Activated CD4-positive, alpha-beta memory T cell treated with anti-CD3 and anti-CD28 coated beads, Interleukin-2, amount 10 ng/mL, durations not matched to agents 7 days and 5 days (primary cell): ENCODE measurements around the gene LOXL3. TPM values are rescaled to one million over a fixed set of nuclear protein-coding genes. Genes with fewer than 3 reads are reported as not detected.
A peak's percentile ranks its signal among the peaks of the same experiment; 100 is the strongest.

Experiments used
- CTCF ChIA-PET: fragments of 350-600 bp; sonication (Branson Sonifier 250); formaldehyde crosslinking; loops from one replicate; lab custom pipeline; 2021; ENCODE audit warnings: antibody characterized with exemption, inconsistent platforms; lab: Charles Lee
- POLR2A ChIA-PET: fragments of 350-600 bp; sonication (Branson Sonifier 250); formaldehyde crosslinking; loops from one replicate; lab custom pipeline; 2021; ENCODE audit warnings: antibody characterized with exemption; lab: Charles Lee
- DNase-seq: peaks from one replicate; pipeline ENCODE4 v3.0.0-alpha.2; 2020
- H3K27ac Mint-ChIP-seq: one replicate; pipeline ENCODE4 v1.8.0; 2021; ENCODE audit warnings: mild to moderate bottlenecking, mixed read lengths
- H3K27me3 Mint-ChIP-seq: one replicate; pipeline ENCODE4 v1.8.0; 2021; ENCODE audit warnings: mixed read lengths
- H3K36me3 Mint-ChIP-seq: one replicate; pipeline ENCODE4 v1.8.0; 2021; ENCODE audit warnings: low read depth, mixed read lengths
- H3K4me1 Mint-ChIP-seq: one replicate; pipeline ENCODE4 v1.8.0; 2021; ENCODE audit warnings: mixed read lengths
- H3K4me3 Mint-ChIP-seq: one replicate; pipeline ENCODE4 v1.8.0; 2021; ENCODE audit warnings: mild to moderate bottlenecking, mixed read lengths
- H3K9me3 Mint-ChIP-seq: one replicate; pipeline ENCODE4 v1.8.0; 2021; ENCODE audit warnings: mixed read lengths
- total RNA-seq, 2 experiments: library from RNA; stranded (reverse); gene quantifications; one replicate each; pipeline ENCODE4 v1.2.3, GENCODE V29; 2021

Gene LOXL3
- total RNA-seq, 2 experiments from 2014 or later = 0.60 to 0.70 TPM

- Mint-ChIP-seq H3K4me1 (peaks cover 51% of the 10 kb centered on the region), H3K27me3 (peaks cover 45% of the 10 kb centered on the region), H3K4me3 (peak within 1 kb of the TSS; percentile 80), H3K9me3 (no peaks in the 10 kb centered on the region), H3K36me3 (peaks cover 44% of the 10 kb centered on the region), H3K27ac (peak within 1 kb of the TSS; percentile 77)
- ChIA-PET CTCF (interaction anchor here (0.9 to 1.7 kb wide), 4 partner anchors 16 to 88 kb away, joined by 3 to 7 read pairs (median 4); partner anchors contain the start of genes CCDC142, HTRA2 and TTC31), POLR2A (interaction anchor here (1.0 to 5.7 kb wide), 9 partner anchors 8 to 42 kb away, joined by 3 to 57 read pairs (median 11); partner anchors contain the start of genes AUP1, CCDC142, DQX1 and HTRA2)
- DNase-seq = peak; percentile 47
These were observed 54.3 kb downstream of the LOXL3 start, which contains the start of gene LBX2 for GRCh38 chr2:74499267-74499939. Gene LBX2 (minus strand): TSS chr2:74499603. CDS start chr2:74499537, 66 bp downstream.

GRCh38 chr2:74498500-74499266 lies 55.1 kb downstream of the LOXL3 start:
- Mint-ChIP-seq H3K4me1 (peaks cover 44% of the 10 kb centered on the region), H3K9me3 (no peaks in the 10 kb centered on the region), H3K4me3 (peak overlapping the region; percentile 80), H3K27ac (peak overlapping the region; percentile 77), H3K36me3 (peaks cover 45% of the 10 kb centered on the region), H3K27me3 (peaks cover 45% of the 10 kb centered on the region)
- peak; percentile 60 for DNase-seq
- ChIA-PET POLR2A (interaction anchor here (0.8 to 5.7 kb wide), 12 partner anchors 8 to 57 kb away, joined by 3 to 57 read pairs (median 6); partner anchors contain the start of genes AUP1, CCDC142, DOK1 and DQX1), CTCF (interaction anchor here (0.6 to 3.3 kb wide), 4 partner anchors 9 to 47 kb away, joined by 3 to 10 read pairs (median 5); partner anchors contain the start of genes CCDC142 and TTC31)

- peak; percentile 52 for DNase-seq
- Mint-ChIP-seq H3K27ac (peak overlapping the region; percentile 77), H3K4me1 (peaks cover 38% of the 10 kb centered on the region), H3K4me3 (peak overlapping the region; percentile 80), H3K27me3 (peaks cover 40% of the 10 kb centered on the region), H3K9me3 (no peaks in the 10 kb centered on the region), H3K36me3 (peaks cover 45% of the 10 kb centered on the region)
- ChIA-PET CTCF (interaction anchor here (0.6 to 3.3 kb wide), 4 partner anchors 9 to 46 kb away, joined by 3 to 10 read pairs (median 5); partner anchors contain the start of genes CCDC142 and TTC31), POLR2A (interaction anchor here (0.8 to 5.7 kb wide), 11 partner anchors 9 to 58 kb away, joined by 3 to 57 read pairs (median 5); partner anchors contain the start of genes AUP1, CCDC142, DOK1 and HTRA2)
These were observed 55.8 kb downstream of the LOXL3 start for GRCh38 chr2:74497777-74498499.

- H3K27me3 Mint-ChIP-seq = peaks cover 34% of the 10 kb centered on the region
- POLR2A ChIA-PET = interaction anchor here (0.9 to 5.7 kb wide), 9 partner anchors 10 to 57 kb away, joined by 3 to 57 read pairs (median 7); partner anchors contain the start of genes AUP1, CCDC142, DOK1 and HTRA2
- peak overlapping the region; percentile 10 for H3K27ac Mint-ChIP-seq
- H3K36me3 Mint-ChIP-seq = peaks cover 50% of the 10 kb centered on the region
- DNase-seq = no peak
- H3K4me1 Mint-ChIP-seq = peaks cover 31% of the 10 kb centered on the region
- CTCF ChIA-PET = interaction anchor here (0.6 to 3.3 kb wide), 5 partner anchors 8 to 92 kb away, joined by 3 to 10 read pairs (median 4); partner anchors contain the start of genes CCDC142 and TTC31
- peak overlapping the region; percentile 80 for H3K4me3 Mint-ChIP-seq
- H3K9me3 Mint-ChIP-seq = no peaks in the 10 kb centered on the region
These were observed 56.6 kb downstream of the LOXL3 start for GRCh38 chr2:74496997-74497776.

- no peak overlapping the region for H3K4me3 Mint-ChIP-seq
- no peaks in the 10 kb centered on the region for H3K9me3 Mint-ChIP-seq
- CTCF ChIA-PET = interaction anchor here (3.3 kb wide), 1 partner anchor 12 kb away, joined by 10 read pairs; the partner anchor contains the start of genes CCDC142 and TTC31
- POLR2A ChIA-PET = interaction anchor here (1.0 to 4.8 kb wide), 3 partner anchors 12 to 34 kb away, joined by 3 to 31 read pairs (median 4); partner anchors contain the start of genes AUP1, CCDC142, HTRA2 and TTC31
- no peak for DNase-seq
- peaks cover 27% of the 10 kb centered on the region for H3K4me1 Mint-ChIP-seq
- H3K27me3 Mint-ChIP-seq = peaks cover 17% of the 10 kb centered on the region
- H3K27ac Mint-ChIP-seq = no peak overlapping the region
- H3K36me3 Mint-ChIP-seq = peaks cover 51% of the 10 kb centered on the region
These were observed 58.3 kb downstream of the LOXL3 start for GRCh38 chr2:74495440-74495839.

GRCh38 chr2:74493546-74493945 lies 60.2 kb downstream of the LOXL3 start:
- POLR2A ChIA-PET = interaction anchor here (0.9 to 3.3 kb wide), 4 partner anchors 10 to 37 kb away, joined by 3 to 16 read pairs (median 6); partner anchors contain the start of genes CCDC142 and TTC31
- Mint-ChIP-seq H3K4me3 (no peak overlapping the region), H3K27ac (no peak overlapping the region), H3K4me1 (peaks cover 14% of the 10 kb centered on the region), H3K36me3 (peaks cover 46% of the 10 kb centered on the region), H3K9me3 (no peaks in the 10 kb centered on the region), H3K27me3 (peaks cover 3% of the 10 kb centered on the region)
- no peak for DNase-seq
- CTCF ChIA-PET = interaction anchor here (0.5 to 2.3 kb wide), 6 partner anchors 10 to 345 kb away, joined by 3 to 7 read pairs (median 5); partner anchors contain the start of genes CCDC142 and TTC31

GRCh38 chr2:74491648-74492544 lies 61.8 kb downstream of the LOXL3 start:
- Mint-ChIP-seq H3K27ac (no peak overlapping the region), H3K27me3 (no peaks in the 10 kb centered on the region), H3K4me3 (no peak overlapping the region), H3K9me3 (no peaks in the 10 kb centered on the region), H3K36me3 (peaks cover 44% of the 10 kb centered on the region), H3K4me1 (peaks cover 3% of the 10 kb centered on the region)
- DNase-seq = no peak
- CTCF ChIA-PET = interaction anchor here (1.1 to 2.3 kb wide), 2 partner anchors 9 to 97 kb away, joined by 5 to 6 read pairs; partner anchors contain the start of genes CCDC142 and TTC31
- POLR2A ChIA-PET = interaction anchor here (3.3 kb wide), 1 partner anchor 9 kb away, joined by 16 read pairs; the partner anchor contains the start of genes CCDC142 and TTC31

- Mint-ChIP-seq H3K27ac (no peak overlapping the region), H3K4me1 (peaks cover 11% of the 10 kb centered on the region), H3K27me3 (no peaks in the 10 kb centered on the region), H3K36me3 (peaks cover 51% of the 10 kb centered on the region), H3K4me3 (no peak overlapping the region), H3K9me3 (no peaks in the 10 kb centered on the region)
- ChIA-PET CTCF (interaction anchor here (1.3 kb wide), 1 partner anchor 8 kb away, joined by 5 read pairs; no protein-coding TSS in a partner anchor), POLR2A (no interaction called here)
- DNase-seq = no peak
These were observed 63.8 kb downstream of the LOXL3 start for GRCh38 chr2:74489906-74490305.

- H3K4me1 Mint-ChIP-seq = peaks cover 16% of the 10 kb centered on the region
- CTCF ChIA-PET = interaction anchor here (1.3 kb wide), 1 partner anchor 9 kb away, joined by 5 read pairs; no protein-coding TSS in a partner anchor
- H3K27me3 Mint-ChIP-seq = no peaks in the 10 kb centered on the region
- POLR2A ChIA-PET = interaction anchor here (0.7 to 1.1 kb wide), 2 partner anchors 12 to 31 kb away, joined by 3 read pairs; partner anchors contain the start of gene WBP1
- H3K9me3 Mint-ChIP-seq = no peaks in the 10 kb centered on the region
- no peak overlapping the region for H3K27ac Mint-ChIP-seq
- H3K4me3 Mint-ChIP-seq = no peak overlapping the region
- DNase-seq = no peak
- peaks cover 46% of the 10 kb centered on the region for H3K36me3 Mint-ChIP-seq
These were observed 64.9 kb downstream of the LOXL3 start for GRCh38 chr2:74488643-74489481.
